ENCODE results near the gene DVL2. TPM values are rescaled to one million over a fixed set of nuclear protein-coding genes. Genes with fewer than 3 reads are reported as not detected.
"Not testable (repeated sequence)": the region's sequence is repeated elsewhere in the genome, so short reads cannot be mapped to it uniquely, and the experiment has no call there.

The DVL2 gene
- total RNA-seq, 4 donors from 2014 or later = 53.2 to 78.1 (median 55.5) TPM

- H3K36me3 ChIP-seq = no peaks in the 10 kb centered on the region
- H3K4me1 ChIP-seq = no peaks in the 10 kb centered on the region
- H3K27me3 ChIP-seq = peaks cover 5% of the 10 kb centered on the region
- H3K9me3 ChIP-seq = no peaks in the 10 kb centered on the region
- H3K4me3 ChIP-seq = no peak overlapping the region
- no peak overlapping the region for H3K27ac ChIP-seq
- 81% methylated on average over 7 of the region's 7 CpGs for WGBS
- no peak for DNase-seq (ENCODE audit: low spot score in 2 of 2)
- TF ChIP-seq CTCF (IDR thresholded peaks at IDR 0.05) (no peak), POLR2AphosphoS5 (IDR thresholded peaks at IDR 0.05) (no peak), EP300 (IDR thresholded peaks at IDR 0.05) (no peak), POLR2A (IDR thresholded peaks at IDR 0.05) (no peak)
Measured at GRCh38 chr17:7183433-7184090, 50.8 kb downstream of the DVL2 start.

- not testable (repeated sequence) for DNase-seq (ENCODE audit: low spot score in 2 of 2); H3K4me3 ChIP-seq; H3K27ac ChIP-seq; H3K9me3 ChIP-seq; H3K36me3 ChIP-seq
- WGBS = 100% methylated on average over 2 of the region's 2 CpGs
- Histone ChIP-seq H3K4me1 (peaks cover 13% of the 10 kb centered on the region), H3K27me3 (peaks cover 18% of the 10 kb centered on the region)
Measured at GRCh38 chr17:7182101-7182500, 52.2 kb downstream of the DVL2 start.

- 53% methylated on average over 20 of the region's 20 CpGs for WGBS
- H3K4me1 ChIP-seq = peaks cover 17% of the 10 kb centered on the region
- no peak within 1 kb of the TSS for H3K27ac ChIP-seq
- no peaks in the 10 kb centered on the region for H3K9me3 ChIP-seq
- no peak within 1 kb of the TSS for H3K4me3 ChIP-seq
- DNase-seq (ENCODE audit: low spot score in 2 of 2) = no peak
- H3K36me3 ChIP-seq = no peaks in the 10 kb centered on the region
- TF ChIP-seq POLR2AphosphoS5 (IDR thresholded peaks at IDR 0.05) = no peak
- TF ChIP-seq POLR2A (IDR thresholded peaks at IDR 0.05) = no peak
- TF ChIP-seq EP300 (IDR thresholded peaks at IDR 0.05) = no peak
- TF ChIP-seq CTCF (IDR thresholded peaks at IDR 0.05) = no peak
- H3K27me3 ChIP-seq = peaks cover 31% of the 10 kb centered on the region
Measured at GRCh38 chr17:7179317-7180254, 54.7 kb downstream of the DVL2 start, which contains the start of gene ASGR1. Gene ASGR1 (minus strand): TSS chr17:7179370. CDS start chr17:7178563, 807 bp downstream.

GRCh38 chr17:7178973-7179316, 55.4 kb downstream of the DVL2 start:
- TF ChIP-seq EP300 (IDR thresholded peaks at IDR 0.05) = no peak
- 76% methylated on average over 11 of the region's 11 CpGs for WGBS
- peaks cover 31% of the 10 kb centered on the region for H3K27me3 ChIP-seq

GRCh38 chr17:7177954-7178477, 56.3 kb downstream of the DVL2 start:
- no peak overlapping the region for H3K27ac ChIP-seq
- whole genome bisulfite sequencing = 7% methylated on average over 17 of the region's 18 CpGs
- H3K4me1 ChIP-seq = peaks cover 26% of the 10 kb centered on the region
- TF ChIP-seq CTCF (IDR thresholded peaks at IDR 0.05) = no peak
- no peak for TF ChIP-seq POLR2A (IDR thresholded peaks at IDR 0.05)
- TF ChIP-seq POLR2AphosphoS5 (IDR thresholded peaks at IDR 0.05) = no peak
- no peak for TF ChIP-seq EP300 (IDR thresholded peaks at IDR 0.05)
- DNase-seq (ENCODE audit: low spot score in 2 of 2) = no peak
- no peaks in the 10 kb centered on the region for H3K36me3 ChIP-seq
- no peaks in the 10 kb centered on the region for H3K9me3 ChIP-seq
- peaks cover 33% of the 10 kb centered on the region for H3K27me3 ChIP-seq
- peak overlapping the region; percentile 42 for H3K4me3 ChIP-seq

More at GRCh38 chr17:7178973-7179316, 55.4 kb downstream of the DVL2 start:
- Histone ChIP-seq H3K4me1 (peaks cover 23% of the 10 kb centered on the region), H3K36me3 (no peaks in the 10 kb centered on the region), H3K4me3 (no peak overlapping the region), H3K27ac (no peak overlapping the region), H3K9me3 (no peaks in the 10 kb centered on the region)
- DNase-seq (ENCODE audit: low spot score in 2 of 2) = no peak

Data from suprapubic skin (tissue), 4 donors.